GM19035 (cell line): Measurements from ENCODE around the gene POLK.
"Not testable (repeated sequence)": the region's sequence is repeated elsewhere in the genome, so short reads cannot be mapped to it uniquely, and the experiment has no call there.

ENCODE experiments used
- ATAC-seq: cut with Tn5 transposase; IDR thresholded peaks from one replicate; pipeline ENCODE4 v1.9.1; 2021; ENCODE audit not compliant: unreplicated experiment

POLK gene

GRCh38 chr5:75510417-75510835, 1.3 kb upstream of the POLK start:
- ATAC-seq, result peak; percentile 6

- peak; percentile 40 for ATAC-seq
These were observed 756 bp upstream of the POLK start for GRCh38 chr5:75510836-75511434.

- no peak for ATAC-seq
These were observed 838 bp downstream of the POLK start for GRCh38 chr5:75512383-75513074.

- no peak for ATAC-seq
These were observed 2.1 kb downstream of the POLK start for GRCh38 chr5:75513841-75514240.

- no peak for ATAC-seq
These were observed 2.6 kb downstream of the POLK start for GRCh38 chr5:75514323-75514722.

GRCh38 chr5:75519761-75520160, 8.1 kb downstream of the POLK start:
- no peak for ATAC-seq

GRCh38 chr5:75521195-75521594, 9.5 kb downstream of the POLK start:
- no peak for ATAC-seq

GRCh38 chr5:75522025-75522424, 10.3 kb downstream of the POLK start:
- ATAC-seq, result no peak

GRCh38 chr5:75522542-75522941, 10.9 kb downstream of the POLK start:
- ATAC-seq, result no peak

- no peak for ATAC-seq
These were observed 11.6 kb downstream of the POLK start for GRCh38 chr5:75523275-75523674.

GRCh38 chr5:75524071-75524470, 12.4 kb downstream of the POLK start:
- peak; percentile 85 for ATAC-seq

GRCh38 chr5:75524591-75524990, 12.9 kb downstream of the POLK start:
- no peak for ATAC-seq

- no peak for ATAC-seq
These were observed 13.7 kb downstream of the POLK start for GRCh38 chr5:75525344-75525743.

- ATAC-seq, result no peak
These were observed 14.4 kb downstream of the POLK start for GRCh38 chr5:75526070-75526469.

- no peak for ATAC-seq
These were observed 17.5 kb downstream of the POLK start for GRCh38 chr5:75529185-75529584.

- ATAC-seq, result no peak
These were observed 20.5 kb downstream of the POLK start for GRCh38 chr5:75532190-75532589.

- ATAC-seq, result not testable (repeated sequence)
These were observed 22.0 kb downstream of the POLK start for GRCh38 chr5:75533716-75534115.

GRCh38 chr5:75534734-75535133, 23.0 kb downstream of the POLK start:
- no peak for ATAC-seq

- ATAC-seq, result no peak
These were observed 24.5 kb downstream of the POLK start for GRCh38 chr5:75536147-75536546.

- ATAC-seq, result no peak
These were observed 25.1 kb downstream of the POLK start for GRCh38 chr5:75536694-75537360.

GRCh38 chr5:75538211-75538610, 26.5 kb downstream of the POLK start:
- no peak for ATAC-seq

- ATAC-seq, result no peak
These were observed 33.4 kb downstream of the POLK start for GRCh38 chr5:75545131-75545530.
